Activated CD4-positive, CD25-positive, alpha-beta regulatory T cell treated with anti-CD3 and anti-CD28 coated beads, Interleukin-2, amount 50 U/mL, for 72 hours (primary cell): ENCODE results near the gene SCUBE2.

Experiments used
- DNase-seq: peaks from one replicate; pipeline ENCODE4 v3.0.0; 2021

The SCUBE2 gene

DNA sequence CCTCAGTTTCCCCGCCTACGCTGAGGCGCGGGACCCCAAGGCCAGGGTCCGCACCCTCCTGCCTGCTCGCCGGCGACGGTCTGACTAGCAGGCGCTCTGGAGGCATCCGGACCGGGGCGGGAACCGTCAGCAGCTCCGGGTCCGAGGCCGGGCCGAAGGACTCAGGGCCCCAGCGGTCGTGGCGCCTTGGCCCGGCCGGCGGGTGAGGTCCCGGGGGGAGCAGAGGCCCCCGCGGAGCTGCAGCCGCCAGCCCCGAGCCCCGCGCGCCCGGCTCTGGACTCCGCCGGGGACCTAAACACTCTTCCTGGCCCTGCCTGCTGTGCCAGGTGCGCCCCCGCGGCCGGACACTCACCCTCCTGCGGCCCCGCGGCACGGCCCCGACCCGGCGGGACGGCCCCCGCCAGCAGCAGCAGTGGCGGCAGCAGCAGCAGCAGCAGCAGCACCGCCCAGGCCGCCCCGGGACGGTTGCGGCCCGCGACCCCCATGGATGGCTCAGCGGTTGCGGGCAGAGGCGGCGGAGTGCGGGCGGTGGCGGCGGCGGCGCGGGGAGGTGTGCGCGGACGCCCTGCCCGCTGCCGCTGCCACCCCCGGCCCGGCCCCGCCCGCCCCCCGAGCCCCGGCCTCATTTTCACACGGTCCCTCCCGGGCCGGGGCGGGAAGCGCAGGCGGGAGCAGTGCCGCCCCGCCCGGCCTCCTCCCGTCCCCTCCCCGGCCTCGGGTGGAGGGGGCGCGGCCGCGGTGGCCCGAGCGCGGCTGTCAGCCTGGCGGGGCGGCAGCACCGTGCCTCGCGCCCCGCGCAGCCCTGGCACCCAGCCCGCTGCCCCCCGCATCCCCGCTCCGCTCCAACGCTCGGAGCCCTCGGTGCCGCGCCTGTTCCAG is at the start of gene SCUBE2:
Gene SCUBE2 (minus strand): TSS at position 556 of the 879 bp plus-strand sequence. CDS start 71 bp downstream, at position 485.
- no peak for DNase-seq

DNA sequence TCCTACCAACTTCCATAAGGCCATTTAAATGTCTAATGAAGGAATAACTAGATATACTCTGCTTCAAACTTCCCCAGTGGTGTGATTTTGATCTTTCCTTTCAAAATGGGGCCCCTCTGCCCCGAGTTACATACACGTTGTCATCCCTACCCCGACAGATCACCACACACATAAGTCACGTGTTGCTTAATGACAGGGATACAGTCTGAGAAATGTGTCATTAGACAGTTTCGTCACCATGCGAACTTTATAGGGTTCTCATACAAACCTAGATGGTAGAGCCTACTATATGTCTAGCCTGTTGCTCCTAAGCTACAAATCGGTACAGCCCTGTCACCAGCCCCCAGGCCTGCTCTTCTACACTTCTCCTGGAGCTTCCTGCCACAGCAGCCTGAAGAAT is 49.8 kb upstream of the SCUBE2 start:
- DNase-seq: no peak

DNA sequence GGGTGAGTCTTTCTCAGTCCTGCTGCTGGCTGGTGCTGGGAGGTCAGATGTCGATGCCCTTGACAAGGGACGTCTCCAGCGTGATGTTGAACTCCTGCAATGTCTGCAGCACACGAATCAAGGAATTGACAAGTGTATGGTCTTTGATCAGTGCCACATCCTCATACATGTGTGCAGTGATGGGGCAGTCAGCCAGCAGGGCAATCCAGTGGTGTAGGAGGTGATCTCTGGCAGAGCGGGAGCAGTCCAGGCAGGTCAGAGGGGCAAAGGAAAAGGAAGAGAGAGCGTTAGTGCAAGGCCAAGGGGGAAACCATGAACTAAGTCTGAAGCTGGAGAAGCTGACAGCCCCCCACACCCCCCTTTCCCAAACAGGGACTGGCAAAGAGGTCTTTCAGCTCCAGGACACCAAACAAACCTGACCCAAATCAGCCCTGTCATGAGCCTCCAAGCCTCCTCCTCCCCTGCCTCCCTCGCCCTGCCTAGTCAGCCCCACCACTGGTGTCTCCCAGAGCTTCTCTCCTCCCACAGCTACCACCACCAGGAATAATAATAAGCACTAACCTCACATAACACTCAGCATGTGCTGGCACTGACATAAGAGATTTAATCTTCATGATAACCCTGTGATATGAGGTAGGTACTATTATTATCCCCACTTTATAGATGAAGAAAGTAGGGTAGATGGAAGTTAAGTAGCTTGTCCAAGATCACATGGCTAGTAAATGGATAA is 48.4 kb upstream of the SCUBE2 start:
- DNase-seq: no peak

DNA sequence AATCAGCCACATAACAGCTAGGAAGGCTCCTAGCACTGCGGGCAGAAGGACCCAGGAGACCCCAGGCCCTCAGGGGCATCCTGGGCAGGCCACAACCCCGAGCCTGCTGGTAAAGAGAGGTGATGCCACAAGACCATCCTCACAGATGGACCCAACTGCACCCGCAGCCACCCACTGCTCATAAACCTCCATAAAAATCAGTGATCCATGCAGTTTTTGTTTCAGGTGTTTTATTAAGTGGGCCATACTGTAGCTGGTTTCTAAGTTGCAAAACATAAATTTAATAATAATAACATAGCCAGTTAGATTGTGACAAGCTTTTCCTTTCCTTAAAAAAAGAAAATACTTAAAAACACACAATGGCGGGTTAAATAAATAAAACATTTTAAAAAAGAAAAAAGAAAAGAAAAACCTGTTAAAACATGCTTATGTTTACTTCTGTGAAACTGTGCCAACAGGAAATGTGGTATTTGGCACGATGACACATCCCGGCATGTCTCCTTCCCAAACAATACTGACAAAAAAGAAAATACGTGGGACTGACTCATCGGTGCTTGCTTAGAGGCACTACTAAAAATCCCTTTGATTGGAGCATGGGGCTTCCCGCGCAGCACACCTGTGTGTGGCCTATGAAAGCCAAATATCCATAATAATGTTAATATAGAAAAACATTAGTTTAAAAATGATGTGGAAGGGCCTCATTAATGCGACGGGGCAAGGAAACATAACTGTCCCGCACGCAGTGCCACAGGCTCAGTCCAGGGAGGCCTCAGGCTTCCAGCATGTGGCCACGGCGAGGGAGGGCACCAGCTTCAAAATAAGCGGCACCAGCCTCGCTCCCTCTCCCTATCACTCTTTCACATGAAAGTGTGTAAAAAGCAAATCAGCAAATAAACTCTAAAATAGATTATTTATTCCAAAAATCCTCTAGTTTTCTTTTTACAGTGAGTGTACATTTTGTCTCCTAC is 47.5 kb upstream of the SCUBE2 start:
- no peak for DNase-seq

DNA sequence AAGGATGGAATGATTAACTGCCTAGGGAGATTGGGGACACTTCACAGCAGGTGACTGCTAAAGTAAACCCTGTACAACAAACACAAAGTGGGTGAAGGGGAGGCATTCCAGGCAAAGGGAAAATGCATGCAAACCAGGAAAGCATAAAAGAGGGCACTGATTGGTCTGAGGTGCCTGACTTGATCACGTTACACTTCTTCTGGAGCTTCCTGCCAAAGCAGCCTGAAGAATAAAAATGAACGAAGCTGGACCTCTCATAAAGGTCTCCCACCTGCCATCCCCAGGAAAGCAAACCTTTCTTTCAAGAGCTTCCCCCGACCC is 46.7 kb upstream of the SCUBE2 start:
- no peak for DNase-seq

DNA sequence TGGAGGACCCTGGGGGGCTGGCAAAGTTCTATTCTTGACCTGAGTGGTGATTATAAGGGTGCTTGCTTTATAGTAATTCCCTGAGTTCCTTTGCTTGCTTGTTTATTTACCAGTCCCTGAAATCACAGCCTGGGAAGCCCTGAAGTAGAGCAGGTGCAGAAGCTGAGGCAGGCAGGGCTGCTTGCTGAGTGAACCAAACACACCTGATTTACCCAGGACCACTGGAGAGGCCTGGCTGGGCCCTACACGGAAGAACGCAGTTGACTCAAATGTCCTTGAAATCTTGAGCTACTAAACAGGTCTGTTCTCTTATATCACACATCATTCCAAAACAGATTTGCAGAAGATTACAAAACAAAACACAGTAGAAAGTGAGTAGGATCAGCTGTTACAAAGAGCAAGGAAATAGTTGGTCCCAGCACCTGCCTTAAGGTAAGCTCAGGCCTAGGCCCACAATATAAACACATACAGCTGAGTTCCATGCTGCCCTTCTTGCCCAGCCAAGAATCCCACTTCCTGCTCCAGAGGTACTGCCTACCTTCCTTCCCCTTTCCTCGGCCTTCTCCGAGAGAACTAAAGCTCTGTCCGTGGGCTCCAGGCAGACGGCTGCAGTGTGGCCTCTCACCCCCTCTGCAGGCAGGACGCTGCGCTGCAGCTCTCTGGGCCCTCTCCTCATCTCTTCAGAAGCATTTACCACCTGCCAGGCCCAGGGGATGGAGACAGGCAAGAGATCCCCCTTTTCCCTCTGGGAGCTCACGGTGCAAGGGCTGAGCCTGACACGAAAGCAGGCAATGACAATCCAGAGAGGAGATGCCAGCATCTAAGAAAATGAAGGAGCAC is 46.1 kb upstream of the SCUBE2 start:
- DNase-seq: peak; percentile 78

DNA sequence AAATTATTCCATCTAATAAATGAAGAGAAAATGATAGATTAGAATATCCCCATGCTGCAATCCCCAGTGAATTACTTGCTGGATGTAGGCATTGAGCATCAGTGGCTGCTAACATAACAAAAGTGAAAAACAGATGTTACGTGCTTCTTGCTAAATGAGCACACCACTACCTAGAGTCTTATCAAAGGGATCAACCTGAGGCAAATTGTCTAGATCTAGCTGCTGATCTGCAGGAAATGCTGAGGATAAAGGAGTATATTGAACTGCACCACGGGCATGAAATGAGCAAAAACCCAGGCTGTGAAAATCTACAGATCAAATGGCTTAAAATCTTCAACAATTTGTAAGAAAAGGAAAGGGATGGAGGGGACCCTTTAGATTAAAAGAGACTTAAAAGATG is 45.3 kb upstream of the SCUBE2 start:
- no peak for DNase-seq

DNA sequence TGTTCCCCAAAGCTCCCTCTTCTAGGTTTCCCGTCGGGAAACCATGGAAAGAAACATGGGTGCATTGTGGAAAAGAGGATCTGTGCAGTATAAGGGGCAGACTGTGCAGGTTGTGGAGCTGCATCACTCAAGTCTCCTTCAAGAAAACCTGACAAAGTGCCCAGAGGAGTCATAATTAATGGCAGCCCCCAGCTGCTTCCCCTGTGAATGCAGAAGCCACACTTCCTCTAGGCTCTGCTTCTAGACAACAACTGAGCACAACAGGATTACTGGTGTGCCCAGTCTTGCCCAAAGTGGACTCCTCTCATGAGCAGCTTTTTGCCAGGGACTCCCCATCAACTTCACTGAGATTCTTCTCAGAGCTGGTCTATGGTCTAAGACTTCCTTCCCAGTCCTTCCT is 42.6 kb upstream of the SCUBE2 start:
- DNase-seq: no peak

DNA sequence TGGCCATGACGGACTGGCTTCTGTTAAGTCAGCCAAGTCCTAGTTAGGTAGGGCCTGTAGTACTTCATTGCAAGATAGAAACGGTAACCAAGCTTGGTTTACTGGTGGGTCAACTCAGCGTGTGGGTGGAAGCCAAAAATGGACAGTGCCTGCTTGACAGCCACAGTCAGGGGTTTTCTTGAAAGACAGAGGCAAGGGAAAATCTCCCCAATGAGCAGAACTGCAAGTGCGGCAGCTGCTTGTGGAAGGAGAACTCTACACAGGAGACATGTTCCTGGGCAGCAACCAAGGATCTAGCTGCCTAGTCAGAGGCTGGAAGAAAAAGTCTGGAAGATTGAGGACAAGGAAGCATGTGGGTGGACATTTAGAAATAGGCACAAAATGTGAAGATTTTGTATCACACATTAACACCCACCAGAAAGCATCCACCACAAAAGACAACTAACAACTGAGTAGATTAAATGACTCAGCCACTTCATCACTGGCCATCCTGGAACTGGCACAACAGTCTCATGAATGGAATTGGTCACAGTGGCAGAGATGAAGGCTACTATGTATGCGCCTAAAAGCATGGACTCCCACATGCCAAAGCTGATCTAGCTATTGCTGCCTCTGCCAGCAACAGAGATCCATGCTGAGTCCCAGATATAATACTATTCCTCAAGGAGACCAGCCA is 40.9 kb upstream of the SCUBE2 start:
- DNase-seq: no peak

DNA sequence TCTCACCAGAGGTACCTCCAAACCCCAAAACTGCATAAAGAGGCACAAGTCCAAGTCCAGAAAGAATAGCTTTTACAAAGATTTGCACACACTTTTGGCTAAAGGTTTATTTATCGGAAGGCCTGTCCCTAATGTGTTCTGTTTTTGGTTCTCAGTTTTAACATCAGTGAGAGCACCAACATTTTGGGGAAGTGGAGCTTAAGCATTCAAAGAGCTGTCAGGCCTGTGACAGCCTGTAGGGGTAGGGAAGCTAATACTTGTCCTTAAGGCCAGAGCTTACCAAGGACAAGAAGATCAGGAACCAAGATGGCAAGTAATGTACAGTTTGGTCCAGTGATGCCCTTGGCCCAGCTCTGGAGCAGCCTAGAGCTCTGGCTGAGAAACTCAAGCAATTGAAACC is 38.9 kb upstream of the SCUBE2 start:
- DNase-seq: no peak

DNA sequence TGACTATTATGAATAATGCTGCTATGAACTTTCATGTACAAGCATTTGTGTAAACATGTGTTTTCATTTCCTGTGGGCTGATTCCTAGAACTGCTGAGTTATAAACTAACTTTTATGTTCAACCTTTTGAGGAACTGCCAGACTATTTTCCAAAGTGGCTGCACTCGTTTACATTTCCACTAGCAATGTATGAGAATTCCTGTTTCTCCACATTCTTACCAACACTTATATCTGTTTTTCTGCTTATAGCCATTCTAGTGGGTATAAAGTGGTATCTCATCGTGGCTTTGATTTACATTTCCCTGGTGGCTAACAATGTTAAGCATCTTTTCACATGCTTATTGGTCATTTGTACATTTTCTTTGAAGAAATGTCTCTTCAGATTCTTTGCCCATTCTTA is 35.2 kb upstream of the SCUBE2 start:
- no peak for DNase-seq

DNA sequence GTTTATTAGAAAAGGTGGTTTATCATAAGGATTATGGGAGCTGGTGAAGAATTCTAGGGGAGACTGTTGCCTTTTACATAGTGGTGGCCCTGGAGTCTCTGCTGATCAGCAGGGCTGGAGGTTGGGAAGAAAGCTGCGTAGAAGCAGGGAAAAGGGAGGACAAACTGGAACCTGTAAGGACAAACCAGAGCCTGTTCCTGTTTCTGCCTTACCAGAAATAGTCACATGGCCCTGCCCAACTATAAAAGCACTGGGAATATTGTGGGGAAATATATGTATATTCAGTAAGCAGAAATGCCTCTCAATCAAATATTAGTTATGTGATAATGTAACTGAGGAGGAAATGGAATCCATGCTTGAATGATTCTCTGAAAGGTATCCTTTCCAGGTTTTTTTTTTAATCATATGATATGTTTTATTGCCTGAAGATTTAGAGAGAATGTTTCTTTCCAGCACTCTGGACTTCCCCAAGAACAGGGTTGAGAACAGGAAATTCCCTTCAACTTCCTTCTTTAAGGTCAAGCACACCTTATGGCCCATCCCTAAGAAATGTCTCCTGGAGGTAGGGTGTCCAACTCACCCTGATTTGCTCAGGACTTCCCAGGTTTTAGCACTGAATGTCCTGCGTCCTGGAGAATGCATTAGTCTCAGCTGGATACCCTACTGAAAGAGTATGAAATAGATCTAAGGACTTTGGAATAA is 33.9 kb upstream of the SCUBE2 start:
- no peak for DNase-seq

DNA sequence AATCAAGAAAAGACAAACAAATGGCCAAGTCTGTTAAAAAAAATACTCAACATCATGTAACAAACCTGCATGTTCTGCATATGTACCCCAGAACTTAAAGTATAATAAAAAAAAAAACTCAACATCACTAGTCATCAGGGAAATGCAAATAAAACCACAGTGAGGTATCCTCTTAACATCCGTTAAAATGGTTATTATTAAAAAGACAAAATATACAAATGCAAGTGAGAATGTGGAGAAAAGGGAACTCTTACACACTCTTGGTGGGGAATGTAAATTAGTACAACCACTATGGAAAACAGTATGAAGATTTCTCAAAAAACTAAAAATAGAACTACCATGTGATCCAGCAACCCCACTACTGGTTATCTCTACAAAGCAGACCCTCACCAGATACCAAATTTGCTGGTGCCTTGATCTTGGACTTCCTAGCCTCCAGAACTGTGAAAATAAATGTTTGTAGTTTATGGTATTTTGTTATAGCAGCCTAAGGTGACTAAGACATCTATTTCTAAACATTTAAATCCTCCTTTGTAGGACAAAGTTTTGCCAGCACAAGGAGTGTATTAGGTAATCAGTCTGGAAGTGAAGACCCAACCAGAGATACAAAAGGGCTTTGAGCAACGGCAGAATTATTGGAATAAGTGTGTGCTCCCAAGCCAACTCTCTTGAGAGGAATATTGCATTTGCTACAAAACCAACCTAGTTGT is 32.4 kb upstream of the SCUBE2 start:
- DNase-seq: no peak

DNA sequence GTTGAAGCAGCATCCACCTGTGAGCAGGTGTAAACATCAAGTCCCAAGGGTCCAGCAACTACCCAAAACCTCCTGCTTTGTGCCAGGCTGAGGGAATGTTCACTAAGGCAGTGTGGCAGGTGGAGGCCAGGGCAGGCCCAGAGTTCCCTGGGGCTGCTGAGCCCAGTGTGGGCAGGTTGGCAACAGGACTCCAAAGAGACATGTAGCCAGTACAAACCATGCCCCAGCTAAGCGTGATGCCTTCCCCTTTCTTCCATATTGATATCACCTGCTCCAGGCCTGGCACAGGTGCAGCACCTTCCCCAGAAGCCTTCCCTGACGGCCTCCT is 30.0 kb upstream of the SCUBE2 start:
- no peak for DNase-seq

DNA sequence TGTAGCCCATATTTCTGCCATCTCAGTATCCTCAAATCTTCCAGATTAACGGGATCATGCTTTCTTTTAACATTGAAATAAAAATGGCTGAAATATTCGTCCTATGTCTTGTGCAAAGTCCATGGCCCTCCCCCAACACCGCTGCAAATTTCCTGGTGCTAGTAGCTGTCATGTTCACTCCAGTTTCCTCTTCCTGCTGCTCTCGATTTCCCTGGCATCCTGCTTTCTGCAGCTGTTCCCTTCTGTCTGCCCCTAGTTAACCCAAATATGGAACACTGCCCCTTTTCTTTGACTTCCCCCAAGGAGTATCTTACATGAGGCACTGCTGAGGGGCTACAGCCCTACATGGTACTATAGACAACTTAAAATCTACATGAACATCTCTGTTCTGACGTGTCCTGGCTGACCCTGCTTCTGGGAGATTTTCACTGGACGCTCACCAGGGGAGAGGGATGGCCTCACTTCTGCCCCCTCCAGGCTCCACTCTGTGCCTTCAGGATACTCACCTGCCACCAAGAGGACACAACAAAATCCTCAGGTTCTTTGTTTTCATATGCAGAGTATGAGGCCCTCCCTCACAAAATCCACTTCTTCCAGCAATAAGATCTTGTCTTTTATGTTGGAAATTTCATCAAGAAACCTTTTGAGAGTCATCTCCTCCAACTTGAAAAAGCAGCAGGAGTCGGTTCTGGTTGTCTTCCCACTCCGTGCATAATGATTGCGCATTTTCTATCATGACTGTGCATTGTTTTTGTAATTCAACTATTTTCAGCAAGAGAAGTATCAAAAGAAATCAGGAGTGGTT is 29.5 kb upstream of the SCUBE2 start:
- no peak for DNase-seq

DNA sequence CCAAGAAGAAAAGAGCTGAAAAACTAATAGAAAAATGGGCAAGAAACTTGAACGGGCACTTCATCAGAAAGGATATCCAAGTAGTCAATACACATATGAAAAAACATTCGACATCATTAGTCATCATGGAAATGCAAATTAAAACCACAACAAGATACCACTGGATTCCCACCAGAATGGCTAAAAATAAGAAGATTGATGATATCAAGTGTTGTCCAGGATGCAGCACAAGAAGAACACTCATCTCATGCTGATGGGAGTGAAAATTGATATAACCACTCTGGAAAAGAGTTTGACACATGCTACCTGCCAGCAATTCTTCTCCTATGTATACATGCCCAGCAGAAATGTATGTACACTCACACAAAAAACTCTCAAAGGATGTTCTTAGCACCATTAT is 26.9 kb upstream of the SCUBE2 start:
- DNase-seq: no peak

DNA sequence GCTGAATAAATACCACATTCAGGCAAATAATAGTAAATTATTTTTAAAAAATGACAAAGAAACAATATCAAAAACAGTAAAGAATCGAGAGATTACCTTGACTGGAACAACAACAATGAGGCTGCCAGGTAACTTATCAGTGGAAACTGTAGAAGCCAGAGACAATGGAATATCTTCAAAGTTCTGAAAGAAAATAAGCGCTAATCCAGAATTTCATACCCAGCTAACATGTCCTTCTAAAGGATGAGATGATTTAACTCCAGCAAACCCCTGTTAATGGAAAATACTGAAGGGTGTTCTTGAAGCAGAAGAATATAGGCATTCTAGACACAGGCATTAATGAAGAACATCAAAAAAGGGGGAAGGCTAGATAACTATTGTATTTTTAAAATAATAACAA is 20.7 kb upstream of the SCUBE2 start:
- DNase-seq: no peak

DNA sequence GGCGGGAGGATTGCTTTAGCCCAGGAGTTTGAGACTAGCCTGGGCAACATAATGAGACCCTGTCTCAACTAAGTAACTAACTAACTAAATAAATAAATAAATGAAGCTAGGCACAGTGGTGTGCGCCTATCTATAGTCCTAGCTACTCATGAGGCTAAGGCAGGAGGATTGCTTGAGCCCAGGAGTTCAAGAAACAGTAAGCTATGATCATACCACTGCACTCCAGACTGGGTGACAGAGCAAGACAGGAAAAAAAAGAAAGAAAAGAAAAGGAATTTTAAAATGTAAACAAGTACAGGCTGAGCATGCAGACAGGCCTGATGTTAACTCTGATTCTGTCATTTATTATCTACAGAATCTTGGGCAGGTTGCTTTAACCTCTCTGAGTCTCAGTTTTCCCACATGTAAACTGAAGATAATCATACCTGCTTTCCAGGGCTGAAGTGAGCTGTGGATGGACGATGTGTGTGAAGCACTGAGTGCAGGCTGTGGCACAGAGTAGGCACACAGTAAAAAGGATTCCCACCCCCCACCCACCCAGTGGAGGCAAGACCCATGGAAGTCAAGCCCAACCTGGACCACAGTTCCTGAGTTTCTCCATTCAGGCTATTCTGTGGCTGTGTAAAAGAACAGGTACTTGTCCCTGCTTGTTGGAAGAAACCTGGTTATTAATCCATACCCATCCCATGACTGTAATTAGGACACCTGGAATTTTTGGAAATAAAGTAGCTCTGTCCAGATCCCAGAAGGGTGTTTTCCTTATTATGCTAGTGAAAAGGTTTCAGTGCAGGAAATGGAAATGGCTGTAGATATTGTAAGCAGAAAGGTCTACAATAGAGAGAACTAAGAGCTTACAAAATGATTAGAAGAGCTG is 18.7 kb upstream of the SCUBE2 start:
- no peak for DNase-seq

DNA sequence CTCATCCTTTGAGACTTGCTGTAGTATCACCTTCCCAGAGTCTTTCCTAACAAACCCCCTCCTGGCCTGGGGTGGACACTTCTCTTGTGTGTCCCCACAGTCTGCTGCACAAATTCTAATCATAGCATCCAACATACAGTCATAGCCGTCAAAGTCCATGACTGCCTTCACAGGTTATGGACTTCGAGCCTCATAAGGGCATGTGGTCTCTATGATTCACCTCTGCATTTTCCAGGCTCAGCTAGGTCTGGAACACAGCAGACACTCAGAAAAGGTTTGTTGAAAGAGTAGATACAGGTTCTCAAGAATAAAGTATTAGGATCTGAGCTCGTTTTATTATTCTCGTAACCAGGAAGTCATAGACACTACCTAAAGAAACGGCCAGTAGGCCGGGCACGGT is 13.2 kb upstream of the SCUBE2 start:
- no peak for DNase-seq
